Measurements from ENCODE around the gene KCNJ6. TPM values are rescaled to one million over a fixed set of nuclear protein-coding genes. Genes with fewer than 3 reads are reported as not detected.

Gene KCNJ6
- total and polyA plus RNA-seq, 9 of the 15 experiments (the other 6 are each of a cell fraction or from before 2014, with no cell fraction given) = 0.06 to 0.21 (median 0.13) TPM; not detected in 1

DNA sequence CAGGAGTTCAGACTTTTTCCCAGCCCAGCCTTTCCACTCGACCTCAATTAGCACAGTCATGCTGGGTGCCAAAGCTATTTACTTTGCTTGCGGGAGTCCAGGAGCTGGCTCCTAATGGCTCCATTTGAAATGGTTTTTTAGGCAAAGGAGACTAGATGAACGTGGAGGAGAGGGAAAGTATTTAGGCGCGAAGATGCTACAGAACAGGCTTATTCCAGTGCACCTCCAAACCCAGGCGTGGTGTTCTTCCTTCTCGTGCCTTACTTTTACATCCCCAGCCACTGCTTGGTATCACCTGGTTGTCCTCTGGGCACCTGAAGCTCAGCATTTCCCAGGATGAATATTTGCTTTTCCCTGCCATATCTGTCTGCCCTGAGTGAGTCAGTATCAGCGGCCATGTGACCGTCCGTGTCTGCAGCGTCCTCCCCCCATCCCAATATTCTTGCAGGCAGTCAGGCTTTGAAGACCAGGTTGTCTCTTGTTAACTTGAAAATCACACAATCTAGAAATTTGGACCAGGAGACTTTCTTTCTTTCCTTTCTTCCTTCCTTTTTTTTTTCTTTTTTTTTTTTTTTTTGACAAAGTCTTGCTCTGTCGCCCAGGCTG lies 351.2 kb downstream of the KCNJ6 start (continued):
- TF ChIP-seq, protein P1, sequence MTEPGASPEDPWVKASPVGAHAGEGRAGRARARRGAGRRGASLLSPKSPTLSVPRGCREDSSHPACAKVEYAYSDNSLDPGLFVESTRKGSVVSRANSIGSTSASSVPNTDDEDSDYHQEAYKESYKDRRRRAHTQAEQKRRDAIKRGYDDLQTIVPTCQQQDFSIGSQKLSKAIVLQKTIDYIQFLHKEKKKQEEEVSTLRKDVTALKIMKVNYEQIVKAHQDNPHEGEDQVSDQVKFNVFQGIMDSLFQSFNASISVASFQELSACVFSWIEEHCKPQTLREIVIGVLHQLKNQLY (CRISPR knock-in tag; conservative IDR thresholded peaks at IDR 0.05) = no peak
- TF ChIP-seq ZBTB7A (IDR thresholded peaks at IDR 0.05; ENCODE audit: borderline replicate concordance, control insufficient read depth, low read depth, low read length) (peak; percentile 9; the same call in 1 of the 2 replicates), GABPA (tag; conservative IDR thresholded peaks at IDR 0.05; ENCODE audit: low read depth) (no peak), ZNF76 (CRISPR knock-in tag; IDR thresholded peaks at IDR 0.05; ENCODE audit: borderline replicate concordance) (no peak), ZNF124 (CRISPR knock-in tag; IDR thresholded peaks at IDR 0.05) (no peak), YY1 (IDR thresholded peaks at IDR 0.05; ENCODE audit: borderline replicate concordance in 1 of 3, control insufficient read depth in 1 of 3, extremely low read depth in 1 of 3, insufficient read depth in 3 of 3, insufficient read length in 1 of 3, insufficient replicate concordance in 2 of 3, low read depth in 1 of 3, low read length in 2 of 3) (peak in 1 of 3 experiments; percentile 5), U2AF2 (optimal IDR thresholded peaks at IDR 0.05; ENCODE audit: low read depth, low read length) (no peak), RCOR1 (IDR thresholded peaks at IDR 0.05; ENCODE audit: borderline replicate concordance in 1 of 2, low read depth in 2 of 2, low read length in 2 of 2) (no peak), JUNB (CRISPR knock-in tag; conservative IDR thresholded peaks at IDR 0.05) (no peak), ZNF232 (CRISPR knock-in tag; IDR thresholded peaks at IDR 0.05) (no peak), ZNF780A (CRISPR knock-in tag; IDR thresholded peaks at IDR 0.05) (no peak), ZBTB8A (IDR thresholded peaks at IDR 0.05; ENCODE audit: partially characterized antibody) (no peak), EWSR1 (IDR thresholded peaks at IDR 0.05; ENCODE audit: borderline replicate concordance, low read depth, partially characterized antibody) (no peak), POLR2G (IDR thresholded peaks at IDR 0.05; ENCODE audit: low read depth, low read length) (no peak), TCF3 (CRISPR knock-in tag; IDR thresholded peaks at IDR 0.05) (0 out of 2 replicates have a peak, but pooled peaks have one; percentile 15), KDM2B (CRISPR knock-in tag; IDR thresholded peaks at IDR 0.05) (no peak), DDX20 (tag; IDR thresholded peaks at IDR 0.05; ENCODE audit: low read depth) (no peak), TAF1 (IDR thresholded peaks at IDR 0.05; ENCODE audit: control insufficient read depth, extremely low read depth, insufficient read depth, low read length, severe bottlenecking) (no peak)
- TF ChIP-seq, protein P2, sequence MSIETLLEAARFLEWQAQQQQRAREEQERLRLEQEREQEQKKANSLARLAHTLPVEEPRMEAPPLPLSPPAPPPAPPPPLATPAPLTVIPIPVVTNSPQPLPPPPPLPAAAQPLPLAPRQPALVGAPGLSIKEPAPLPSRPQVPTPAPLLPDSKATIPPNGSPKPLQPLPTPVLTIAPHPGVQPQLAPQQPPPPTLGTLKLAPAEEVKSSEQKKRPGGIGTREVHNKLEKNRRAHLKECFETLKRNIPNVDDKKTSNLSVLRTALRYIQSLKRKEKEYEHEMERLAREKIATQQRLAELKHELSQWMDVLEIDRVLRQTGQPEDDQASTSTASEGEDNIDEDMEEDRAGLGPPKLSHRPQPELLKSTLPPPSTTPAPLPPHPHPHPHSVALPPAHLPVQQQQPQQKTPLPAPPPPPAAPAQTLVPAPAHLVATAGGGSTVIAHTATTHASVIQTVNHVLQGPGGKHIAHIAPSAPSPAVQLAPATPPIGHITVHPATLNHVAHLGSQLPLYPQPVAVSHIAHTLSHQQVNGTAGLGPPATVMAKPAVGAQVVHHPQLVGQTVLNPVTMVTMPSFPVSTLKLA (conservative IDR thresholded peaks at IDR 0.05) = no peak; a peak in 1 of 4 replicates
- TF ChIP-seq, protein P3, sequence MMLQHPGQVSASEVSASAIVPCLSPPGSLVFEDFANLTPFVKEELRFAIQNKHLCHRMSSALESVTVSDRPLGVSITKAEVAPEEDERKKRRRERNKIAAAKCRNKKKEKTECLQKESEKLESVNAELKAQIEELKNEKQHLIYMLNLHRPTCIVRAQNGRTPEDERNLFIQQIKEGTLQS (IDR thresholded peaks at IDR 0.05) = no peak
- TF ChIP-seq, protein P3 (CRISPR knock-in tag; conservative IDR thresholded peaks at IDR 0.05) = no peak
- TF ChIP-seq, protein P4, sequence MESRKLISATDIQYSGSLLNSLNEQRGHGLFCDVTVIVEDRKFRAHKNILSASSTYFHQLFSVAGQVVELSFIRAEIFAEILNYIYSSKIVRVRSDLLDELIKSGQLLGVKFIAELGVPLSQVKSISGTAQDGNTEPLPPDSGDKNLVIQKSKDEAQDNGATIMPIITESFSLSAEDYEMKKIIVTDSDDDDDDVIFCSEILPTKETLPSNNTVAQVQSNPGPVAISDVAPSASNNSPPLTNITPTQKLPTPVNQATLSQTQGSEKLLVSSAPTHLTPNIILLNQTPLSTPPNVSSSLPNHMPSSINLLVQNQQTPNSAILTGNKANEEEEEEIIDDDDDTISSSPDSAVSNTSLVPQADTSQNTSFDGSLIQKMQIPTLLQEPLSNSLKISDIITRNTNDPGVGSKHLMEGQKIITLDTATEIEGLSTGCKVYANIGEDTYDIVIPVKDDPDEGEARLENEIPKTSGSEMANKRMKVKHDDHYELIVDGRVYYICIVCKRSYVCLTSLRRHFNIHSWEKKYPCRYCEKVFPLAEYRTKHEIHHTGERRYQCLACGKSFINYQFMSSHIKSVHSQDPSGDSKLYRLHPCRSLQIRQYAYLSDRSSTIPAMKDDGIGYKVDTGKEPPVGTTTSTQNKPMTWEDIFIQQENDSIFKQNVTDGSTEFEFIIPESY (CRISPR knock-in tag; IDR thresholded peaks at IDR 0.05) = no peak

Measured in K562 (cell line).